HEK293 (cell line): ENCODE data around the gene MCAM.

ENCODE experiments used
- CTCF ChIA-PET: fragments of 350-600 bp; formaldehyde crosslinking; extraction: SDS; loops from one replicate; lab custom pipeline; 2021; ENCODE audit warnings: antibody characterized with exemption; lab: Yijun Ruan, JAX
- POLR2A ChIA-PET: fragments of 300-600 bp; formaldehyde crosslinking; extraction: SDS; loops from one replicate; lab custom pipeline; 2020; ENCODE audit warnings: antibody characterized with exemption, inconsistent platforms; lab: Yijun Ruan, JAX
- H3K27ac ChIP-seq: fragments of 200-500 bp; sonication (Bioruptor generic); 2 replicates; pipeline ENCODE4 v1.5.1; 2014; ENCODE audit warnings: low read depth, low read length, control low read depth, inconsistent platforms; ENCODE audit errors: extremely low read depth
- H3K36me3 ChIP-seq, 2 experiments: fragments of 200-500 bp in 1 of 2; sonication (Bioruptor generic) in 1 of 2; 1 replicate in 1 of 2; 2 replicates in 1 of 2; pipeline ENCODE4 v1.5.1; 2014 to 2017; ENCODE audit warnings: inconsistent platforms in 2 of 2, low read length in 2 of 2; ENCODE audit not compliant: control insufficient read depth in 2 of 2, insufficient read depth in 1 of 2
- H3K4me1 ChIP-seq: fragments of 200-500 bp; sonication (Bioruptor generic); 2 replicates; pipeline ENCODE4 v1.5.1; 2014; ENCODE audit warnings: mild to moderate bottlenecking, low read length, inconsistent platforms; ENCODE audit not compliant: control insufficient read depth, insufficient read depth
- H3K4me3 ChIP-seq: 2 replicates; pipeline ENCODE4 v1.5.1; 2011; ENCODE audit warnings: low read depth, mild to moderate bottlenecking, control low read depth, low read length, moderate library complexity
- H3K9me3 ChIP-seq: fragments of 200-500 bp; sonication (Bioruptor generic); 2 replicates; pipeline ENCODE4 v1.5.1; 2014; ENCODE audit warnings: low read depth, low read length, inconsistent platforms; ENCODE audit not compliant: control insufficient read depth, insufficient read depth
- HOXD13 ChIP-seq: sonication (generic); formaldehyde crosslinking; IDR thresholded peaks from 2 replicates; pipeline ENCODE4 v1.8.0; 2022; ENCODE audit warnings: missing genetic modification reagents, borderline replicate concordance
- KLF7 ChIP-seq: fragments of 450-650 bp; formaldehyde crosslinking; IDR thresholded peaks from 2 replicates; pipeline ENCODE4 v1.5.1; 2016; ENCODE audit warnings: missing biosample characterization, missing genetic modification characterization, borderline replicate concordance
- MYNN ChIP-seq: fragments of 450-650 bp; formaldehyde crosslinking; IDR thresholded peaks from 2 replicates; pipeline ENCODE4 v1.5.1; 2016; ENCODE audit warnings: missing biosample characterization, missing genetic modification characterization, borderline replicate concordance
- TRIM28 ChIP-seq: IDR thresholded peaks from 2 replicates; pipeline ENCODE4 v1.6.1; 2011; ENCODE audit warnings: low read length, control low read depth, borderline replicate concordance
- ZBTB17 ChIP-seq: fragments of 450-650 bp; formaldehyde crosslinking; IDR thresholded peaks from 2 replicates; pipeline ENCODE4 v1.5.1; 2016; ENCODE audit warnings: missing biosample characterization, missing genetic modification characterization
- ZNF174 ChIP-seq: fragments of 450-650 bp; formaldehyde crosslinking; IDR thresholded peaks from 2 replicates; pipeline ENCODE4 v1.5.0; 2017; ENCODE audit warnings: missing biosample characterization, mild to moderate bottlenecking, missing genetic modification characterization
- ZNF19 ChIP-seq: fragments of 450-650 bp; formaldehyde crosslinking; IDR thresholded peaks from 2 replicates; pipeline ENCODE4; 2016; ENCODE audit warnings: missing biosample characterization, missing genetic modification characterization, low read depth
- ZNF221 ChIP-seq: fragments of 450-650 bp; formaldehyde crosslinking; IDR thresholded peaks from 2 replicates; pipeline ENCODE4 v1.5.1; 2017; ENCODE audit warnings: missing biosample characterization, missing genetic modification characterization, borderline replicate concordance
- ZNF223 ChIP-seq: fragments of 450-650 bp; formaldehyde crosslinking; IDR thresholded peaks from 2 replicates; pipeline ENCODE4 v1.5.1; 2016; ENCODE audit warnings: missing biosample characterization, missing genetic modification characterization
- ZNF341 ChIP-seq: fragments of 450-650 bp; formaldehyde crosslinking; IDR thresholded peaks from 2 replicates; pipeline ENCODE4; 2016; ENCODE audit warnings: low read depth, missing biosample characterization, missing genetic modification characterization
- ZNF560 ChIP-seq: fragments of 450-650 bp; formaldehyde crosslinking; IDR thresholded peaks from 2 replicates; pipeline ENCODE4 v1.5.1; 2017; ENCODE audit warnings: missing biosample characterization, missing genetic modification characterization, borderline replicate concordance
- ZNF629 ChIP-seq: fragments of 450-650 bp; formaldehyde crosslinking; IDR thresholded peaks from 2 replicates; pipeline ENCODE4 v1.5.1; 2017; ENCODE audit warnings: missing biosample characterization, missing genetic modification characterization
- TF ChIP-seq, protein P1 (sequence below): fragments of 450-650 bp; formaldehyde crosslinking; IDR thresholded peaks from 2 replicates; pipeline ENCODE4 v1.5.1; 2016; ENCODE audit warnings: missing biosample characterization, missing genetic modification characterization
- TF ChIP-seq, protein P2 (sequence below): fragments of 450-650 bp; formaldehyde crosslinking; IDR thresholded peaks from 2 replicates; pipeline ENCODE4 v1.5.1; 2016; ENCODE audit warnings: missing biosample characterization, missing genetic modification characterization
- TF ChIP-seq, protein P3 (sequence below): IDR thresholded peaks from 2 replicates; pipeline ENCODE4 v1.6.1; 2011; ENCODE audit warnings: mild to moderate bottlenecking, low read depth, low read length, borderline replicate concordance
- TF ChIP-seq, protein P4 (sequence below): fragments of 450-650 bp; formaldehyde crosslinking; IDR thresholded peaks from 2 replicates; pipeline ENCODE4 v1.5.1; 2017; ENCODE audit warnings: missing biosample characterization, missing genetic modification characterization
- TF ChIP-seq, protein P5 (sequence below): sonication (generic); formaldehyde crosslinking; IDR thresholded peaks from 2 replicates; pipeline ENCODE4 v1.8.1; 2022; ENCODE audit warnings: mild to moderate bottlenecking, moderate library complexity, missing genetic modification reagents

MCAM gene

DNA sequence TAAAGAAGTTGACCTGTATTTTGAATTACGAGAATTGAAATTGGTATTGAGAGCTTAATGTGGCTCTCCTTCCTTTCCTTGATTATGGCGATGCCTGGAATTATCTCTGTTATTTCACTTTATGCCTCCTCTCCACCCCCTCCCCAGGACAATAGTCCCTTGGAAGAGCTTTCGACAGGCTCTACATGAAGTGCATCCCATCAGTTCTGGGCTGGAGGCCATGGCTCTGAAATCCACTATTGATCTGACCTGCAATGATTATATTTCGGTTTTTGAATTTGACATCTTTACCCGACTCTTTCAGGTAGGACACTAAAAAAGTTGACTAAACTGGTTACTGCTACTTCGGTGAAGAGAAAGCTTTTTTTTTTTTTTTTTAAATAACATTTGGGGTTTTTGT is 43.2 kb downstream of the MCAM start (continued):
- TF ChIP-seq, protein P1, sequence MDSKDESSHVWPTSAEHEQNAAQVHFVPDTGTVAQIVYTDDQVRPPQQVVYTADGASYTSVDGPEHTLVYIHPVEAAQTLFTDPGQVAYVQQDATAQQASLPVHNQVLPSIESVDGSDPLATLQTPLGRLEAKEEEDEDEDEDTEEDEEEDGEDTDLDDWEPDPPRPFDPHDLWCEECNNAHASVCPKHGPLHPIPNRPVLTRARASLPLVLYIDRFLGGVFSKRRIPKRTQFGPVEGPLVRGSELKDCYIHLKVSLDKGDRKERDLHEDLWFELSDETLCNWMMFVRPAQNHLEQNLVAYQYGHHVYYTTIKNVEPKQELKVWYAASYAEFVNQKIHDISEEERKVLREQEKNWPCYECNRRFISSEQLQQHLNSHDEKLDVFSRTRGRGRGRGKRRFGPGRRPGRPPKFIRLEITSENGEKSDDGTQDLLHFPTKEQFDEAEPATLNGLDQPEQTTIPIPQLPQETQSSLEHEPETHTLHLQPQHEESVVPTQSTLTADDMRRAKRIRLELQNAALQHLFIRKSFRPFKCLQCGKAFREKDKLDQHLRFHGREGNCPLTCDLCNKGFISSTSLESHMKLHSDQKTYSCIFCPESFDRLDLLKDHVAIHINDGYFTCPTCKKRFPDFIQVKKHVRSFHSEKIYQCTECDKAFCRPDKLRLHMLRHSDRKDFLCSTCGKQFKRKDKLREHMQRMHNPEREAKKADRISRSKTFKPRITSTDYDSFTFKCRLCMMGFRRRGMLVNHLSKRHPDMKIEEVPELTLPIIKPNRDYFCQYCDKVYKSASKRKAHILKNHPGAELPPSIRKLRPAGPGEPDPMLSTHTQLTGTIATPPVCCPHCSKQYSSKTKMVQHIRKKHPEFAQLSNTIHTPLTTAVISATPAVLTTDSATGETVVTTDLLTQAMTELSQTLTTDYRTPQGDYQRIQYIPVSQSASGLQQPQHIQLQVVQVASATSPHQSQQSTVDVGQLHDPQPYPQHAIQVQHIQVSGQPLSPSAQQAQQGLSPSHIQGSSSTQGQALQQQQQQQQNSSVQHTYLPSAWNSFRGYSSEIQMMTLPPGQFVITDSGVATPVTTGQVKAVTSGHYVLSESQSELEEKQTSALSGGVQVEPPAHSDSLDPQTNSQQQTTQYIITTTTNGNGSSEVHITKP (tag by site-specific recombination): no peak
- TF ChIP-seq KLF7 (tag by site-specific recombination): no peak
- TF ChIP-seq, protein P2, sequence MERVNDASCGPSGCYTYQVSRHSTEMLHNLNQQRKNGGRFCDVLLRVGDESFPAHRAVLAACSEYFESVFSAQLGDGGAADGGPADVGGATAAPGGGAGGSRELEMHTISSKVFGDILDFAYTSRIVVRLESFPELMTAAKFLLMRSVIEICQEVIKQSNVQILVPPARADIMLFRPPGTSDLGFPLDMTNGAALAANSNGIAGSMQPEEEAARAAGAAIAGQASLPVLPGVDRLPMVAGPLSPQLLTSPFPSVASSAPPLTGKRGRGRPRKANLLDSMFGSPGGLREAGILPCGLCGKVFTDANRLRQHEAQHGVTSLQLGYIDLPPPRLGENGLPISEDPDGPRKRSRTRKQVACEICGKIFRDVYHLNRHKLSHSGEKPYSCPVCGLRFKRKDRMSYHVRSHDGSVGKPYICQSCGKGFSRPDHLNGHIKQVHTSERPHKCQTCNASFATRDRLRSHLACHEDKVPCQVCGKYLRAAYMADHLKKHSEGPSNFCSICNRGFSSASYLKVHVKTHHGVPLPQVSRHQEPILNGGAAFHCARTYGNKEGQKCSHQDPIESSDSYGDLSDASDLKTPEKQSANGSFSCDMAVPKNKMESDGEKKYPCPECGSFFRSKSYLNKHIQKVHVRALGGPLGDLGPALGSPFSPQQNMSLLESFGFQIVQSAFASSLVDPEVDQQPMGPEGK (tag by site-specific recombination): no peak
- TF ChIP-seq TRIM28: no peak
- TF ChIP-seq, protein P3, sequence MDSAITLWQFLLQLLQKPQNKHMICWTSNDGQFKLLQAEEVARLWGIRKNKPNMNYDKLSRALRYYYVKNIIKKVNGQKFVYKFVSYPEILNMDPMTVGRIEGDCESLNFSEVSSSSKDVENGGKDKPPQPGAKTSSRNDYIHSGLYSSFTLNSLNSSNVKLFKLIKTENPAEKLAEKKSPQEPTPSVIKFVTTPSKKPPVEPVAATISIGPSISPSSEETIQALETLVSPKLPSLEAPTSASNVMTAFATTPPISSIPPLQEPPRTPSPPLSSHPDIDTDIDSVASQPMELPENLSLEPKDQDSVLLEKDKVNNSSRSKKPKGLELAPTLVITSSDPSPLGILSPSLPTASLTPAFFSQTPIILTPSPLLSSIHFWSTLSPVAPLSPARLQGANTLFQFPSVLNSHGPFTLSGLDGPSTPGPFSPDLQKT: no peak
- TF ChIP-seq ZNF19 (tag by site-specific recombination): no peak
- TF ChIP-seq, protein P4, sequence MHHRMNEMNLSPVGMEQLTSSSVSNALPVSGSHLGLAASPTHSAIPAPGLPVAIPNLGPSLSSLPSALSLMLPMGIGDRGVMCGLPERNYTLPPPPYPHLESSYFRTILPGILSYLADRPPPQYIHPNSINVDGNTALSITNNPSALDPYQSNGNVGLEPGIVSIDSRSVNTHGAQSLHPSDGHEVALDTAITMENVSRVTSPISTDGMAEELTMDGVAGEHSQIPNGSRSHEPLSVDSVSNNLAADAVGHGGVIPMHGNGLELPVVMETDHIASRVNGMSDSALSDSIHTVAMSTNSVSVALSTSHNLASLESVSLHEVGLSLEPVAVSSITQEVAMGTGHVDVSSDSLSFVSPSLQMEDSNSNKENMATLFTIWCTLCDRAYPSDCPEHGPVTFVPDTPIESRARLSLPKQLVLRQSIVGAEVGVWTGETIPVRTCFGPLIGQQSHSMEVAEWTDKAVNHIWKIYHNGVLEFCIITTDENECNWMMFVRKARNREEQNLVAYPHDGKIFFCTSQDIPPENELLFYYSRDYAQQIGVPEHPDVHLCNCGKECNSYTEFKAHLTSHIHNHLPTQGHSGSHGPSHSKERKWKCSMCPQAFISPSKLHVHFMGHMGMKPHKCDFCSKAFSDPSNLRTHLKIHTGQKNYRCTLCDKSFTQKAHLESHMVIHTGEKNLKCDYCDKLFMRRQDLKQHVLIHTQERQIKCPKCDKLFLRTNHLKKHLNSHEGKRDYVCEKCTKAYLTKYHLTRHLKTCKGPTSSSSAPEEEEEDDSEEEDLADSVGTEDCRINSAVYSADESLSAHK: no peak
- TF ChIP-seq ZNF629 (tag by site-specific recombination): no peak
- TF ChIP-seq ZNF174: no peak
- no peak for TF ChIP-seq ZNF223 (tag by site-specific recombination)

DNA sequence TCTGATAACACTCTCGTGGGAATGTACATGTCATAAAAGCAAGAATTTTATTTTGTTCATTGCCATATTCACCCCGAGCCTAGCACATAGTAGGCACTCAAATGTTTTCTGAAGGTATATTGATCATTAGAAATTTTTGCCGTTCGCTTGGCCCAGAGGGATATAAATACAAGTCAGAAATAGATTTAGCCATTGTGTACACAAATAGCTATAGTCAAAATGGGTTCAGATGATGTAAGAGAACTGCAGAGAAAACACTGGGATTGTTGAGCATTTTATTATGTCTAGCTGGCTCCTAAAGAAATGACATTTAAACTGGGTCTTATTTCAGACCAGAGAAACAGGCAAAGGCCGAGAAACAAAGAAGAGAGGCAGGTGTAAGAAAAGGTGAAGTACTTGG is 49.3 kb downstream of the MCAM start:
- H3K4me3 ChIP-seq: no peak overlapping the region
- POLR2A ChIA-PET: no interaction called here
- no peaks in the 10 kb centered on the region for H3K9me3 ChIP-seq
- H3K4me1 ChIP-seq: peaks cover 5% of the 10 kb centered on the region; the same call in 1 of the 2 replicates
- H3K36me3 ChIP-seq: no peaks in the 10 kb centered on the region
- CTCF ChIA-PET: interaction anchor here (0.7 to 1.8 kb wide), 3 partner anchors 17 to 34 kb away, joined by 3 to 4 read pairs (median 4); no protein-coding TSS in a partner anchor
- no peak overlapping the region for H3K27ac ChIP-seq
- TF ChIP-seq ZNF221 (tag by site-specific recombination) (no peak), ZBTB17 (tag by site-specific recombination) (peak; percentile 61), ZNF341 (tag by site-specific recombination) (no peak), HOXD13 (no peak), TRIM28 (0 out of 2 replicates have a peak, but pooled peaks have one; percentile 62), ZNF560 (tag by site-specific recombination) (no peak), ZNF174 (no peak), MYNN (tag by site-specific recombination) (no peak)
- TF ChIP-seq, protein P4: no peak
- TF ChIP-seq, protein P5, sequence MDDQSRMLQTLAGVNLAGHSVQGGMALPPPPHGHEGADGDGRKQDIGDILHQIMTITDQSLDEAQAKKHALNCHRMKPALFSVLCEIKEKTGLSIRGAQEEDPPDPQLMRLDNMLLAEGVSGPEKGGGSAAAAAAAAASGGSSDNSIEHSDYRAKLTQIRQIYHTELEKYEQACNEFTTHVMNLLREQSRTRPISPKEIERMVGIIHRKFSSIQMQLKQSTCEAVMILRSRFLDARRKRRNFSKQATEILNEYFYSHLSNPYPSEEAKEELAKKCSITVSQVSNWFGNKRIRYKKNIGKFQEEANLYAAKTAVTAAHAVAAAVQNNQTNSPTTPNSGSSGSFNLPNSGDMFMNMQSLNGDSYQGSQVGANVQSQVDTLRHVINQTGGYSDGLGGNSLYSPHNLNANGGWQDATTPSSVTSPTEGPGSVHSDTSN (CRISPR knock-in tag): no peak
